A172 (cell line): ENCODE data around the gene PPP1R17. TPM values are rescaled to one million over a fixed set of nuclear protein-coding genes. Genes with fewer than 3 reads are reported as not detected.

Experiments used
- DNase-seq: peaks from one replicate; pipeline ENCODE4 v3.0.0-alpha.2; 2015; ENCODE audit warnings: low spot score
- total RNA-seq: library from RNA; depleted of rRNA; stranded (reverse); fragments of >200 nt; shearing (Covaris generic); gene quantifications from 2 replicates; pipeline ENCODE4 v1.2.3, GENCODE V29; 2014; rRNA removed

PPP1R17 gene
- total RNA-seq, 1 experiment from 2014 or later: not detected

DNA sequence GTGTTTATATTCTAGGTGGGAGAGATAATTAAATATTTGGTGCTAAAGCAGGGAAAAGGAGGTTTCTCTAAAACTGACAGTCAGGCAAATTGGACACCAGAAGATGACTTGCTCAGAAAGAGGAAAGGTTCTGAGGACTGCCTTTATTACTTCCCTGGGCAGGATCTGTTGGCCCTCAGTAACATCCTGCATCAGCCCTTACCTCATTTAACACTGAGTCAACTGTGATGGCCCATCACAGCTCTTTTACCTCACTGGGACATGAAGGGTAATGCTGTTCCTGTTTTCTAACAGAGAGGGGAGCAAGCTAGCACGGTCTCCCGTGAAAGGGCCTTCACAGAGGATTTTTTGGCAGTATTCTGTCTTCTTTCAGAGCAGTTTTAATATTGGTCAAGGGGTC, 12.0 kb downstream of the PPP1R17 start:
- no peak for DNase-seq

DNA sequence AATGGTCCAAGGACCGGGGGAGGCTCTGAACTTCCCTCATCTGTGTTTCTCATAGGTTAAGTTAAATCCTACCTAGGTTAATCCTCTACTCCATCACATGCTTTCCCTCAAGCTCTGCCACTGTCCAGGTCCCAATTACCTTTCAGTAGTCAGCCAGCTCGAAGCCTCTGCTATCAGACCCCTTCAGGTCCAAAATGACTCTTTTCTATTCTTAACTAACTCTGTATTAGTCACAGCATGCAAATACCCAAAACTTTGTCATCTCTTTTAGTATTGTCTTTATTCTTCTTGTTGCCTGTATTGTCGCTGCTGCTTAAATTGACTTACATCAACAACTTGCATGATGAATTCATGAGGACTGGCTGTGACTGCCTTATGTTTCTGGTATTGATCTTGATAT, 15.3 kb downstream of the PPP1R17 start:
- no peak for DNase-seq

DNA sequence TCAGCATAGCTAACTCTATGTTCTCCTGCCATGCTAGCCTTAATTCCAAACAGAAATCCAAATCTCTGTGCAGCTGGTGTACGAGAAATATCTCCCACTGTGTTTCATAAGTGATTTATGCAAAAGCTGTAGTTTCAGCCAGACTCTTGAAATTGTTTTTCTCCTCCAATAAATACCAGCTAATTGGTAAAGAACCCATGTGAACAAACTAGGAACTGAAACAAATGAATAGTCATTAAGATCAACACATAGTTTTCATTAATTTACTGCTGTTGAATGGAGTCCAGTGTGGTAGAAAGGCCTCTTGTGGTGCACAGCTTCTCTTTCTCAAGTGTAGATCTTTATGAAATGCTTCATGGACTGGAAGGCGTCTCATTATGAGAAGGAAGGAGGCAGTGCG, 18.4 kb downstream of the PPP1R17 start:
- no peak for DNase-seq

DNA sequence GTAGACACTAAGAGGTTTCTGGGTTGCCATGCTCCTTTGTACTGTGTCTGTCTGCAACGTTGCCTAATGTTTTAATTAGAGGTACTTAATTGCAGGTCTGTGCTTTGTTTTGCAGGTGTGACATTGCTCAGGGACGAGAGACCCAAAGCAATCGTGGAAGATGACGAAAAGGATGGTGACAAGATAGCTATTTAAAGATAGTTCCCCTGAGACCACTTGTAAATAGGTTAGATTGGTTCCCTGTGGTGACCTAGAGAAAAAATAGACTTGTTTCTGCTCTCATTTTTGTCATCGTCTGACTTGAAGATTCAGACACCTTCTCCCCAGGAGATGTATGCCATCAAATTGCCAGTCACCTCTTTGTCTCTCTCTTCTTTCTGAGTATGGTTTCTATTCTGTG, 20.1 kb downstream of the PPP1R17 start:
- no peak for DNase-seq

DNA sequence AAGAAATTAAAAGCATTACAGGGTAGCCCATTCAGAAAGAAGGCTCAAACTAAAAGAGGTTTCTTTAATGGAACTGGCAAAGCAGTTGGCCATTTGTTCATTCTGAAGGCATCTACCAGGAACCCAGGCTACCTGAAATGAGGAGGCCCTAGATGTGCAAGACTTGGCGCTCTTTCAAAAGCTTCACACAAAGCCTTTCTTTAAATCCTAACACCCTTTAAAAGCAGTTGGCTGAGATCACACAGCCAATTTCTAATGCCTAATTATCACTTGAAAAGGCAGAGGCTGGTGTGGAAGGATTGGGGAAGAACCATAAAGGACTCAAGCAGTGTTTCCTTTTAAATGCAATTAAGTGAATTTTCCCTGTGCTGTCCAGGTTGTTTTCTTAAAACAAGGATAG, 23.2 kb downstream of the PPP1R17 start:
- DNase-seq: no peak

DNA sequence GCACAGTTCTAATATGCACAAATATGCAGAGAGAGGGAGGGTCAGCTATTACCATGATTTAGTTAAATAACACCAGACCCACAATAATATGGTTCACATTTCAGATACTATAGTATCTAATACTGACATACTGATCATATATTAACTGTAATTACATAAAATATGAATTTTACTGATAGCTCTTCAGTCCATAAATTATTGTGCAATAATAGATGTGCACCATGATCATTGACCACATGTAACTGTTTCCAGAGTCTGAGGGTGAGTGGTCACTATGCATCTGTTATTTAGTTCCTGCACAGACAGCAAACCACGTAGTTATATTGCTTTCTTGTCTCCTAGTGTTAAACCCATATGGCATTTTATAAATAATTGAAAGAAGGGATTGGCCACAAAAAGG, 29.3 kb downstream of the PPP1R17 start:
- DNase-seq: no peak

DNA sequence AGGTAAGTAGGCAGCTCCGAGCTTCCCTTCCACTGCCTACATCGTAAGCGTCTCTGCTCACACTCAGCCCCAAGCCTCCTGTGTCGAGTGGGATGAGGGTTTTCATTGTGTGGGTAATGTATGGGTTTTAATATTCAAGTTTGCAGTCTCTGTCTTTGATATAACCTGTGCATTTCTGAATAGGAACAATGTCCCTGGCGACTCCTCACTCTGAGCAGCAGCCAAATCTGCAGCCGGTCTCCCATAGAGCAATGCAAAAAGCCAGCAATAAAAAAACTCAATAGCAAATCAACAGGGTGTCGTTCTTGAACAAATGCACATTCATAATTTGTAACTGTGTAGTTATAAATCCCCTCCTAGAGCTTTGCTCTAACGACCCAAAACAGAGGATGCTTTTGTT, 33.4 kb downstream of the PPP1R17 start:
- no peak for DNase-seq

DNA sequence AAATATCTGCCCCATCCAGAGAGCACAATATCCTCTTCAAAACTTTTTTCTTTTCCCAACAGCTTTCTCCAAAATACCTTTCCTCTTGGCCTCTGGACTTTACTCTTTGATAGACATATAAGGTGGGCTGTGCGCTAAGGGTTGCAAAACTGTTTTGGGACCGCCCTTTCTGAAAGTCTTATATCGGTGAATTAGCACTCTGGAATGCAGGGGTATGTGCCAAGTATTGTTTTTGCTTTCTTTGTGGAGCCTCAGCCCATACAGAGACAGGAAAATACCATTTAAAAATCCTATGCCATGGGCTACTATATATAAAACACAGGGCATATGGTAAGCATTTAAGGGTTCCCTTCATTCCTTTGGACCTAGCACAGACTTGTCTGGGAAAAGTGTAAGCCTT, 37.7 kb downstream of the PPP1R17 start:
- peak; percentile 35 for DNase-seq

DNA sequence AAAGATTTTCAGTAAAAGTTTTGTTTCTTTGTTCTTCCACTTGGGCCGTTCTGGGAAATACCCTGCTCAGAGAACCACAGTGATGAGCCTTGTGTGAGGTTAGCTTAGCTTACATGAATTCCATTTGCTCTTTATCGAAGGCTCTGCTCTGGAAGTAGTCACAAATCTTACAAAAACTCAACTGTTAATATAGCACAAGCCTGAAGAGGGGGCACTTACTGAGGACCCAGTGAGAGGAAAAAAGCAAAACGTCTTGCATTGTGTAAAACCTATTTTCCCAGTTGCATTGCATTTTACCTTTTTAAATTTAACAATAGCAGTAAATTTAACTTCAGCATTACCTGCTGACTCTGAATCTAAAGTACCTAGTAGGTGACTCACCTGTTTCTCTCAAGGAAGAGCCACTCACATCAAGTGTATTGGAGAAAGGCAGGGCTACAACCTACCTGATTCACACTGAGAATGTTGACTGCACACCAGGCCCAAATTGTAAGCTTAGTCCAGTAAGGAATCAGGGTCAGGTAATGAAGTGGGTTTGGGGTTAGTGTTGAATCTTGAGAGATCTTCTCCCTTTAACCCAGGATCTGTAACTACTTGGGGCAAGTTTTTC, 42.3 kb downstream of the PPP1R17 start:
- no peak for DNase-seq

DNA sequence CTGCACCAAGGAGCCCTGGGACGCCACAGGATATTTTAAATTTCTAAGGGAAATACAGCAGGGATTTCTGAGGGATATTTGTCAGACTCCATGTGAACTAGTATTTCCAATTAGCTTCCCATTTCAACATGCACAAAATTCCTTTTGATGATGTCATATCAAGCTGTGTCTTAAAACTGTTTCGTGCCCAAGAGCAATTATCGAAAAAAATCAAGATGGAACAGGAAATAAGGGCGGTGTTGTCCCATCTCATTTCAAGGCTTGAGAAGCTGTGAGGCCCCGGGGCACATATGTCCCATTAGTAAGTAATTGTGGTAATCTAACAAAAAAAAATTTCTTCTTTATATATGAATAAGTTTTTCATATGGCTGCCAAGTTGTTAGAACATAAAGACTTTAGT, 47.4 kb downstream of the PPP1R17 start:
- peak; percentile 25 for DNase-seq

DNA sequence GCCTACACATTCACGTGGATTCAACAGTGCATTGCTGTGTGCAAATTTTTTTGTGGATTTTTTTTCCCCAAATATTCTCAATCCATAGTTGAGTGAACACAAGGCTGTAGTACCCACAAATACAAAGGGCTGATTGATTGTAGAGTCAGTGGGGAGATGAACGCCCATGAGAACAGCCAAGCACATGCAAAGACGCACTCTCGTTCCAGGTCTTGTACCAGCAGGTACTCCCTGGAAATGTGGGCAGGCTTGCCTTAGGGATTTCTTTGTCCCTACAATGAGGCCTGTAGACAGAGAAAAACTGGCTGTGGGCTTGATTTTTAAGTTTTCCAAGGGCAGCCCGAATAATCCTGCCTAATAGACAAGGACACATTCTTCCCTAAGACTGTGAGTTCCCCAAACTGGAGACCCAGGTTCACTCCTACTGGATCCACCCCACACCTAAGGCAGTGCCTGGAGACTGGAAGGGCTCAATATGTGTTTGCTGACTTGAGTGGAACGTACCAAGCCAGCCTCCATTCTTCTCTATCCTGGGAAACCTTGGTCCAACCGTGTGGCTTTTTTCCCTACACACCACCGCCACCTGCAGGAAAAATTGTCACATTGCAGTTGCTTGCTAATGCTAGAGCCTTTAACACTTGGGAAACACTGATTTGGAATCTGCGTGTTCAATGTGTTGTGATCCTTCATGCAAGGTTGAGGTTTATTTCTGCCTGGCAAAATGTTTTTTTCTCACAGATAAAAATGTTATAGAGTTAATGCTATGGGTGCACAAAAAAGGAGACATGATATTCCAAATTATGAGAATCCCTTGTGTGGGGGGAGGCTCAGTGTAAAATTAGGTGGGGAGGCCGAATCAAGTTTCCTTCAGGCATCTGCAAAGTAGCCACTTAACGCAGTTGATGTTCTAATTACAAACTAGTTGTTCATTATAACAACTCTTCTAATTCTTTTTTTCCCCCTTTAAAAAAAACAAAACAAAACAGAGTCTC, 49.3 kb downstream of the PPP1R17 start:
- DNase-seq: peak; percentile 69

DNA sequence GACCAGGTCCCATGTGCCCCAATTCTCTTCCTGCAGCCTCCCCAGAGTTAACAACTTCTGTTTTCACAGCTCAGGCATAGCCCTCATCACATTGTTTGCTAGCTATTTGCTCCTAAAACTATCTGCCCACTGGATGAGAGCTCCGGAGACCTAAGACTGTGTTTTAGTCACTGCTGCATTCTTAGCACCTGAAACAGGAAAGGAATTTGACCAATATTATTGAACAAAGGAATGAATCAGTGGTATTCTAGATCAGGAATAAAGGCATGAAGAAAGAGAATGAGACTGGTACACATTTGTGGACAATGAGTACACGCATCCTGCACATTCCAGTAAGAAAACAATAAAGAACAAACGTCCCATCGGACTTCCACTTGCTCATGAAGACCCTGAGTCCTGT, 54.8 kb downstream of the PPP1R17 start:
- no peak for DNase-seq

DNA sequence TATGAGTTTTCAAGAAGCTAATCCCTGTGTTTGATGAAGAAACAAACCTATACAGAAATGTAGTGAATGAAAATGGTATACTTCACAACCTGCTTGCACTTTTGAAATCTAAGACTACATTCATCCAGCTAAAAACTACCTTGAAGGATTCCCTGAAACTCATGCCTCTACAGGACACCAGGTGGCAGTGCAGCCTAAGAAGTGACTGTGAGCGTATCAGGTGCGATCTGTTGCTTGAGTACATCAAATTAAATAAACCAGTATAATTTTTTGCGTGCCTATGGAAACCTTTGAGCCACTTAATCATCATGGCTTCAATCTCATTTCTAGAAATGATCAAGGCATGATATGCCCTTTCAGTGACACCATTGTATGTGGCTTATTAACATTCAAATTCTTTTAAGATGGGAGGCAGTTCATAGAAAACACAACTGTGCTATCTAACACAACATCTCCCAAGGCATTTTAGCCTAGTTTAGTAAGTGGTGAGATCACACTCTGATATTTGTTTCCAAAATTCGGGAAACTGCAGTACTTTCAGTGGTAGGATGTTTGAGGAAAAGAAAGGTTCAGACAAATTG, 57.4 kb downstream of the PPP1R17 start:
- DNase-seq: peak; percentile 79

DNA sequence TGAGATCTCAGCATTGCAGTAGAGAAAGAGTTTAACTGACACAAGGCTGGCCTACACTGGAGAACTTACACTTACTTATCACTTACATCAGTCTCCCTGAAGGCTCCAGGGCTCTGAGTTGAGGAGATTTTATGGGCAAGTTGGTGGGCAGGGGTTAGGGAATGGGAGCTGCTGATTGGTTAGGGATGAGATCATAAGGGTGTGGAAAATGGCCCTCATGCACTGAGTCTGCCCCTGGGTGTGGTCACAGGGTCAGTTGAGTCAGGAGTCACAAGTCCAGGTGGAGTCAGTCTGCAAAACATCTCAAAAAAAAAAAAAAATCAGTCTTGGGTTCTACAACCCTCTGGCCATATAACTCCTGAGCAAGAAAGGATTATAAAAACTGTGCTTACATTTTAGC, 60.5 kb downstream of the PPP1R17 start:
- peak; percentile 69 for DNase-seq

DNA sequence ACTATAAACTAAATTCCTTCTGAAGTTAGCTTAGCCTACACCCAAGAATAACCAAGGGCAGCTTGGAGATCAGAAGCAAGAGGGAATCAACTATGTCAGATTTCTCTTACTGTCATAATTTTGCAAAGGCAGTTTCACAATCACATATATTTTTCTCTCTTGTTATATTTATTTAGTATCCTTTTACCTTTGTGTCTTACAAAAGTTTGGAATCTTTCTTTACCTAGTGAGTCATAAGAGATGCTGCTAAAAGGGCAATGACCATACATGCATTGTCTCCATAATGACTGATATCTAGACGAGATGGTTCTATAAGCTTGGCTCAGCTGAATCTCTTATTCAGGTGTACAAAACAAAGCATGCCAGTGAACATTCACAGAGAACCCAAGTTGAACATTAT, 61.1 kb downstream of the PPP1R17 start:
- DNase-seq: no peak

DNA sequence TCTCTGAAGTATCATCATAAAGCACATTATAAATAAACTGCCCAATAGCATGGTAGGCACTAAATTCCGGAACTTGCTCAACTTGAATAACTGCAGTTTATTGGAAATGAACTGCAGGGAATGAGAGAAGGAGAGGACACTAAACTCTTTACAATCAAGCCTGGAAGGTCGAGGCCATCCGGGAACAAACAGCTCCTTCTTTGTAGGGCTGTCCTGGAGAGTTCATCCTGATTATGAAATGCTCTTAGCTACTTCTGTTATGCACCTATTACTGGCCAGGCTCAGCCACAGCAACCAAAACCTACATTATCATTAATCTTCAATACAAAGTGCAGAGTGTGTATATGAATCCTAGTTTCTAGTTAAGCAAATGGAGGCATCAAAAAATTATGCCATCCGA, 64.7 kb downstream of the PPP1R17 start:
- DNase-seq: no peak

Other genes with a start within 250 kb of the PPP1R17 start
- not detected in 2 replicates for gene ITPRID1, start 173.1 kb upstream of the PPP1R17 start, total RNA-seq